ENCODE results near the gene TRAF1.

The TRAF1 gene

GRCh38 chr9:120874226-120875194 lies 52.1 kb downstream of the TRAF1 start:
- in situ Hi-C loops (cut with MboI; ENCODE audit: low sequenced_read_pairs) = no loop called here

- in situ Hi-C loops (cut with MboI; ENCODE audit: low sequenced_read_pairs) = no loop called here
These were observed 53.1 kb downstream of the TRAF1 start for GRCh38 chr9:120873512-120873911.

DNA sequence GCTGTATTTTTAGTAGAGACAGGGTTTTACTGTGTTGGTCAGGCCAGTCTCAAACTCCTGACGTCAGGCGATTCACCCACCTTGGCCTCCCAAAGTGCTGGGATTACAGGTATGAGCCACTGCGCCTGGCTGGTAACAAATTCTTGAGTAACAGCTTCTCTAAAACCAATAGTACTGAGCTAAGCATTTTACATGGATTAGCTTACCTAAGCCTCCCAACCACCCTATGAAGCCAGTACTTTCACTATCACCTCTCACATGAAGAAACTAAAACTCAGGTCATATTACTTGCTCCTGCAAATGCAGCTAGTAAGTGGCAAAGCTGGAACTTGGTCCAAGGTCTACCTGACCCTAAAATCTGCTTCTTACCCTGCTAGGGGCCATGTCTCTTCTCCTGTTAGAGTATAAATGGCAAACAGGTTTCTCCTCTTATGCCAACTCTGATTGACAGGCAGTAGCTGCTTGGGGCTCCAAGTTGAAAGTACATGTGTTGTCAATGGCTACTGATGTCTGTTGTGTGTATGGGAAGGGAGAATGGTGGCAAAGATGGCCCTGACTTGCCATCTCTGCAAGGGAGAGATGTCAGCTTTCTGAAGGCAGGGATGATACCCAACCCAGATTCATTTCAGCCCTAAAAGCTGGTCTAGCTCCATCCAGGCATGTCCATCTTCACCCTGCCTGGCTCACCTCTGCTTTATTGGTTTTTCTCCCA lies 53.6 kb downstream of the TRAF1 start:
- in situ Hi-C loops (cut with MboI; ENCODE audit: low sequenced_read_pairs) = no loop called here

DNA sequence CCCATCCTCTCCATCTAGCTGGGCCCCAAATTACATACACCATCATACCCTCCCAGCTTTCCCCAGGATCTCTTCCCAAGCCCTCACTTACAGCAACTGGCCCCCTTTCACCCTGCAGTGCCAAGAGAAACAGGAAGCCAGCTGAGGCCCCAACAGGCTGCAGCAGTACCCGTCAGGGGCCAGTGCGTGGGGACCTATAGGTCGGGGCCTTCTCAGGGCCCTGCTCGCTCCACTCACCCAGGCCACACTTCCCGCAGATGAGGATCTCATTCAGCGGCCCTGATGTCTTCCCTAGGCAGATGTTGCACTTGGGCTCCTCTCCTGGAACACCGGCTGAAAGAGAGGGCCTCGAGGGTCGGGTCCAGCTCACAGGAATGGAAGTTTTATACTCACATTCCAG lies 56.4 kb downstream of the TRAF1 start:
- in situ Hi-C loops (cut with MboI; ENCODE audit: low sequenced_read_pairs) = no loop called here

DNA sequence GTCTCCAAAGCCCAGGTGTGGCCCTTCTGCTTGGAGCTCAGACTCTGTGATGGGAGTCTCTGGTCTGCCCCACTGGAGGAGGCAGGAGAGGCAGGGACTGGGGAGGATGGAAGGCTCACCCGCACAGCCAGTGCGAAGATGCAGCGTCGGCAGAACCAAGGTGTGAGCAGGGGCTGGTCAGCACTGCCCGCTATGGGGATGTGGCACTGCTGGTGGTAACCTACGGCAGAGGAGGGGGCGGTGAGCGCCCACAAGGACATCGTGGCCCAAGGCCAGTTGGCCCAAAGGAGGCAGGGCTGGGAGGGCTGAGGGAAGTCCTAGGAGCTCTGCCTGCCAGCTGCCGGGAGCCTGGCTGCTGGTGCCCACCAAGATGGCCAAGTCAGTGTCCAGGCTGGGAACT lies 56.9 kb downstream of the TRAF1 start:
- in situ Hi-C loops (cut with MboI; ENCODE audit: low sequenced_read_pairs) = no loop called here

- in situ Hi-C loops (cut with MboI; ENCODE audit: low sequenced_read_pairs) = no loop called here
These were observed 57.3 kb downstream of the TRAF1 start for GRCh38 chr9:120869360-120869687.

GRCh38 chr9:120868676-120869359 lies 57.8 kb downstream of the TRAF1 start:
- in situ Hi-C loops (cut with MboI; ENCODE audit: low sequenced_read_pairs) = no loop called here

GRCh38 chr9:120868339-120868675 lies 58.3 kb downstream of the TRAF1 start:
- in situ Hi-C loops (cut with MboI; ENCODE audit: low sequenced_read_pairs) = no loop called here

DNA sequence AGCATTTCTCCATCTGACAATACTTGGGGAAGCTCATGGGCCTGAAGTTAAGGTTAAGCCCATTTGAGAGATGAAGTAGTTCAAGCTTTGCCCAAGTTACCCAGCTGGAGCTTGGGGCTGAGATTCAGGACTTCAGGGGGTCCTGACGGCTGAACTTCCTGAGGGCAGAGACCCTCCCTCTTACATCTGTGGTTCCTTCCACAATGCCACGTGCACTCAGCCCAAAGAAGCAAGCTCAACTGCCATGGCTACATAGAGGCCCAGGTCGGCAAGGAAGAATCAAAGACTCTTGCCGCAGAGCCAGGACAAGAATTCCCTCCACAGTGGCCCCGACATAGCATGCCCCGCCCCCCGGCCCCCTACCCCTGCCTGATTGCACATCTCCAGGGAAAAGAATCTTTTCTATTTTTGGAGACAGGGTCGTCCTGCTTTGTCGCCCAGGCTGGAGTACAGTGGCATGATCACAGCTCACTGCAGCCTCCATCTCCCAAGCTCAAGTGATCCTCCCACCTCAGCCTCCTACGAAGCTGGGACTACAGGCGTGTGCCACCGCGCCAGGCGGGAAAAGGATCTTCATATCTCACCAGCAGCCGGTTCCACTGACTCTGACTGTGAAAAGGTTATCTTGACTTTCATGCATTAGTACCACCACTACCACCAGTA lies 58.8 kb downstream of the TRAF1 start:
- in situ Hi-C loops (cut with MboI; ENCODE audit: low sequenced_read_pairs) = no loop called here

GRCh38 chr9:120866651-120867050 lies 59.9 kb downstream of the TRAF1 start:
- in situ Hi-C loops (cut with MboI; ENCODE audit: low sequenced_read_pairs) = no loop called here

DNA sequence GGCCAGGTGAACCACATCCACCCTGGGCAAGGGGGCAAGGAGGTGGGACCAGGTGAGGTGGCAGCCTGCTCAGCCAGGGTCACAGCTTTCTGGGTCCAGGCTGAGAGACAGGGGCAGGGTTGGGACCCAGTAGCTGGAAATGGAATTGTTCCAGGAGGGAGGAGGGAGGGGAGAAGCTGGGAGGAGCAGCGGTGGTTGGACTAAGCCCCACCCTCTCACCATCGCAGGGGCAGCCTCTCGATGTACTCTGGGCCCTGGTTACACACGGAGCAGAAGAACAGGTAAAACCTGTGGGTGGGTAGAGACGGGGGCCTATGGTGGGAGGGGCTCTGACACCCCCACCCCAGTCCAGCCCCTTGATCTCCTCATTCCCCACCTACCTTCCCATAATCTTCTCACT lies 60.8 kb downstream of the TRAF1 start:
- in situ Hi-C loops (cut with MboI; ENCODE audit: low sequenced_read_pairs) = no loop called here

DNA sequence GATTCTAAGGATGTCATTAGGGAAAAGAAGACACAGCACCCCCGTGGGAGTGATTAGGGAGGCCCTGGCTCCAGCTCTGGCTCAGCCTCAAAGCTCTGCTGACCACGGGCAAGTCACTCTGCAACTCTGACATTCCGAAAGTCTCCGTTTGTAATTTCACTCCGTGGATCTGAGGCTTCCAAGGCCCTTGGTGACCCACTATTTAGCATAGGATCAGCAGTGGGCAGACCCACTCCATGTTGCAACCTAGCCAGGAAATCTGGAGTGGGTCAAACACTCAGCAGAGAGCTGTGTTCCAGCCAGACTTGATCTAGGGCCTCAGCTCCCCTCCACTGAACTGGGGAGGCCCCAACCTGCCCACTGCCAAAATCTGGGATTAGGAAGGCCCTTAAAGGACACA lies 61.4 kb downstream of the TRAF1 start:
- in situ Hi-C loops (cut with MboI; ENCODE audit: low sequenced_read_pairs) = no loop called here

DNA sequence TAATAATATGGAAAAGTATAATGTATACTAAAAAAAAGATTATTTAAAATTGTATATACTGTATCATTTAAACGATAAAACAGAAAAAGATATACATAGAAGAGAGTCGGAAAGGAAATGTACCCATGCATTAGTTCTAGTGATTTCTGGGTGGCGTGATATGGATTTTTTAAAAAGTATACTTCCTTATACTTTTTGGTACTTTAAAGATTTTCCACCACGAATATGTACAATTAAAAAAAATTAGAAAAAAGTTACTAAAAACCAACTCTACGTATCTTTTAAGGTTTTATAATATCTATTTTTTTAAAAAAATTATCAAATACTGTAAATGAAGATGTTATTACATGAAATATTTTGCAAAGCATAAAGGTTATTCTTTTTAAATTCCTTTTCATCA lies 61.9 kb downstream of the TRAF1 start:
- in situ Hi-C loops (cut with MboI; ENCODE audit: low sequenced_read_pairs) = no loop called here

DNA sequence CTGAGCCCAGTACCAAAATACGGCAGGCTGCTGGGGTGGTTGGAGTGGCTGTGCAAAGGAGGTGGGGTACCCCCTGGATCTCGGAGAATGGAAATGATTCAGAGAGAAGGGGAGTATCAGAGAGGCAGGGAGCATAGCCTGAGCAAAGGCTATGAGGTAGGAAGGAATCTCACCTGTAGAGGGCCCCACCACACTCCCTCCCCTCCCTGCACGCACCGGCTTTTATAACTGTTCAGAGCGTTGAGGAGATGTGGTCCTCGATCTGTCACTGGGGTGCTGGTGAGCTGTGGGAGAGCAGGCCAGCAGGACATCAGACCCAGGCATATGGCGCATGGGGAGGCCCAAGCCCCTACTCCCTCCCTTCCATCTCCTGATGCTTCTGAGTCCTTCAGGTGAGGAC lies 62.8 kb downstream of the TRAF1 start:
- in situ Hi-C loops (cut with MboI; ENCODE audit: low sequenced_read_pairs) = no loop called here

DNA sequence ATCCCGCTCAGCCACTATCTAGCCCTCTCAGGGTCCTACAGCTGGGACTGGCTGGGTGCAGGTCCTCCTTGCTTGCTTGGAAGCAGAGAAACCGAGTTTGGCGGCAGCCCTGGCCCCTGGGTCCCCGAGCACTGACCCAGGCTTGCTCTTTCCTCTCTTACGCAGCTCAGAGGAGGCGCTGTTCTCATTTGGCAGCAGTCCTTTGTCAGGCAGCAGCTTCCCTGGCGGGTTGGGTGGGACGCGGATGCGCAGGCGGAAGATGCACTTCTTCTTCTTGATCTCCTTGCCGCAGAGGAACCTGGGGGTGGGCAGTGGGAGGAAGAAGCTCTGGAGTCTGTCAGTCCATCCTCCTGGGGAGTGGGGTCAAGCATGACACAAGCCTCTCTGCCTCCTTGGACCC lies 64.1 kb downstream of the TRAF1 start:
- in situ Hi-C loops (cut with MboI; ENCODE audit: low sequenced_read_pairs) = no loop called here

DNA sequence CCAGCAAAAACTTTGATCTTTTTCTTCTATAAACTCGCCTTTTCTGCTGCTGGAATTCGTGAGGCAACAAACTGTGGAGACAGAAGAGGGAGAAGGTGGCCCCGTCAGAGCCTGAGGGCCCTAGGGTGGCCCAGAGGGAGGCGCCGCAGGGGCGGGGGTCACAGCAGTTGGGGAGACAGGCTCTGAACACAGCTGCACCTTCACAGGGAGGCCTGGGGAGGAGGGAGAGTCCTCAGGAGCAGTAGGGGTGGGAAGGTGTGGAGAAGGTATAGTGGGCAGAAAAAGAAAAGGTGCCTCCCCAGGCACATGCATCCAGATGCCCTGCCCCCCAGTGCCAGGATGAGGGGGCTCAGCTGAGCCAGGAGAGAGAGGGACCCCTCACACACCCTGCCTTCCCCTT lies 64.7 kb downstream of the TRAF1 start:
- in situ Hi-C loops (cut with MboI; ENCODE audit: low sequenced_read_pairs) = no loop called here

GRCh38 chr9:120860083-120860482 lies 66.5 kb downstream of the TRAF1 start:
- in situ Hi-C loops (cut with MboI; ENCODE audit: low sequenced_read_pairs) = no loop called here

GRCh38 chr9:120859361-120859760 lies 67.2 kb downstream of the TRAF1 start:
- in situ Hi-C loops (cut with MboI; ENCODE audit: low sequenced_read_pairs) = no loop called here

DNA sequence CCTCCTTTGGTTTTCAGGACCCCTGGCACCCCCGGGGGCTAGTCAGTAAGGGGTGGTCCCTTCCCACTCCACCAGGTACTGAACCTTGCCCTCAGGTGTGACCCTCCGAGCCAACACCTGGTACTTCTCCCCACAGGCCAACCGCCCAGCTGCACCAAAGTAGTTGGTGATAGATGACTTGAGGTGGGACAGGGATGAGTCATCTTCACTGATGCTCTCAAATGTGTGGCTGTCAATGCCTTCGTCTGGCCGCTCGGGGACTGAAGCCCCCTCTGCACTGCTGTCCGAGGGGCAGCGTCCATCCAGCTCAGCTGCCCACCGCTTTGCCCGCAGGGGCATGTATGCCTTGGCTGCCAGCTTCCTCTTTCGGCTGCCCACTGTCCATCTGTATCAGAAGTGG lies 68.7 kb downstream of the TRAF1 start:
- in situ Hi-C loops (cut with MboI; ENCODE audit: low sequenced_read_pairs) = no loop called here

- in situ Hi-C loops (cut with MboI; ENCODE audit: low sequenced_read_pairs) = no loop called here
These were observed 69.1 kb downstream of the TRAF1 start for GRCh38 chr9:120857481-120857880.

- in situ Hi-C loops (cut with MboI; ENCODE audit: low sequenced_read_pairs) = no loop called here
These were observed 69.9 kb downstream of the TRAF1 start for GRCh38 chr9:120856700-120857099.

Data from HL-60/S4 treated with phorbol 12-myristate 13-acetate at 8.2 ng/mL for 4 days and 3 days (cell line).